OCI-LY3 (cell line): ENCODE measurements around the gene SELENOT.
"Not testable (repeated sequence)": the region's sequence is repeated elsewhere in the genome, so short reads cannot be mapped to it uniquely, and the experiment has no call there.

ENCODE experiments used
- H2AFZ ChIP-seq: fragments of 200-600, 300-600 bp; shearing (Covaris generic); 2 replicates; pipeline ENCODE4 v1.6.0; 2014; ENCODE audit warnings: antibody characterized with exemption, low read depth, low read length
- H3K27ac ChIP-seq: fragments of 200-600, 300-600 bp; sonication (generic); 2 replicates; pipeline ENCODE4 v1.5.1; 2014; ENCODE audit warnings: mild to moderate bottlenecking, low read length, moderate library complexity, mixed read lengths
- H3K27me3 ChIP-seq: fragments of 200-600, 300-600 bp; sonication (generic); 2 replicates; pipeline ENCODE4 v1.6.1; 2014; ENCODE audit warnings: low read depth, low read length, mixed read lengths
- H3K36me3 ChIP-seq: fragments of 200-600, 300-600 bp; sonication (generic); replicated peaks from 2 replicates; pipeline ENCODE3; 2014; ENCODE audit warnings: low read depth, low read length, mixed read lengths
- H3K4me1 ChIP-seq: fragments of 300-600, 200-600 bp; sonication (generic); 2 replicates; pipeline ENCODE4 v1.6.1; 2014; ENCODE audit warnings: low read length, mixed read lengths
- H3K4me2 ChIP-seq: fragments of 200-600, 300-600 bp; sonication (generic); 2 replicates; pipeline ENCODE4 v1.6.1; 2014; ENCODE audit warnings: low read length, mixed read lengths
- H3K4me3 ChIP-seq: fragments of 300-600, 200-600 bp; sonication (generic); 2 replicates; pipeline ENCODE4 v1.5.1; 2014; ENCODE audit warnings: antibody characterized with exemption, mild to moderate bottlenecking, low read length, moderate library complexity
- H3K79me2 ChIP-seq: fragments of 300-600, 200-600 bp; shearing (Covaris generic); 2 replicates; pipeline ENCODE4 v1.6.1; 2014; ENCODE audit warnings: mild to moderate bottlenecking, low read length, mixed read lengths
- H3K9ac ChIP-seq: fragments of 300-600, 200-600 bp; shearing (Covaris generic); 2 replicates; pipeline ENCODE4 v1.6.0; 2014; ENCODE audit warnings: mild to moderate bottlenecking, low read length, moderate library complexity
- H3K9me3 ChIP-seq: fragments of 200-600, 300-600 bp; shearing (Covaris generic); 2 replicates; pipeline ENCODE4 v1.6.1; 2014; ENCODE audit warnings: low read length, mixed read lengths; ENCODE audit not compliant: insufficient read depth
- H4K20me1 ChIP-seq: fragments of 200-600, 300-600 bp; sonication (generic); 2 replicates; pipeline ENCODE4 v1.6.1; 2016; ENCODE audit warnings: low read length, mixed read lengths; ENCODE audit not compliant: insufficient read depth
- CTCF ChIP-seq: fragments of 200-600, 300-600 bp; sonication (generic); IDR thresholded peaks from 2 replicates; pipeline ENCODE4 v1.5.1; 2014; ENCODE audit warnings: antibody characterized with exemption, low read length, low read depth
- EZH2phosphoT487 ChIP-seq: fragments of 200-600 bp; shearing (Covaris generic); IDR thresholded peaks from 2 replicates; pipeline ENCODE4 v1.6.1; 2018; ENCODE audit warnings: antibody characterized with exemption, mixed run types, low read depth

The SELENOT gene

GRCh38 chr3:150613709-150614480, 10.8 kb downstream of the SELENOT start:
- H3K9ac ChIP-seq, result no peak overlapping the region
- H3K4me3 ChIP-seq, result no peak overlapping the region
- H4K20me1 ChIP-seq, result peaks cover 78% of the 10 kb centered on the region
- no peaks in the 10 kb centered on the region for H3K9me3 ChIP-seq
- peaks cover 83% of the 10 kb centered on the region for H3K79me2 ChIP-seq
- H3K27me3 ChIP-seq, result no peaks in the 10 kb centered on the region
- no peak overlapping the region for H3K27ac ChIP-seq
- H2AFZ ChIP-seq, result no peak overlapping the region
- no peak for TF ChIP-seq CTCF
- no peak for TF ChIP-seq EZH2phosphoT487
- peaks cover 40% of the 10 kb centered on the region for H3K36me3 ChIP-seq
- H3K4me1 ChIP-seq, result peaks cover 25% of the 10 kb centered on the region
- H3K4me2 ChIP-seq, result no peak overlapping the region

DNA sequence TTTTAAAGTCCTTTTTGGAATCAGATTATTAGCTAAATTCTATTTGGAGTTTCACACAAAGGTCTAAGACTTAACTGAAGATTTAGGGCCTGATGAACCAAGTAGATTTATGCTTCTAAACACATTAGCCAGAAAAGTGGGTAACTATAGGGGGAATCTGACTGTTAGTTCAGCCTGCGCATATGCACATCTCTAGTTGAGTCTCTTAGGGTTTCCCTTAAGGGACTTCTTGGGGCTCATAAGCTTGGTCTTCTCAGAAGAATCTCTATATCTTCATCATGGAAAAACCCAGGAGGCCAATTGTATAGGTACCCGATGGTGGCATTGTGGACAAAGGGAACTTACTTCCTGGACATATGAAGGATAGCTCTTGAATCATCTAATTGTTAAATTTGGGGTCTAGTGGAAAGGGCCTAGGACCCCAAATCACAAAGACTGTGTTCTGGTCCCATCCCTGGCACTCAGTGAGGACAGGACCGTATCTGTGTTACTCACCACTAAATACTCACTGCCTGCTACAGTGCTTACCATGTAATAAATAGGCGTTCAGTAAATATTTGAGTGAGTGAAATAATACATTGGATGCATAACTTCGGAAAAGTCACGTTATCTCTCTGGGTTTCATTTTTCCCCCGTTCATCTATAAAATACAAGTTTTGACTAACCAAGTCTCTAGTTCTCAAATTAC, 17.0 kb downstream of the SELENOT start:
- Histone ChIP-seq H3K9ac (no peak overlapping the region), H3K4me1 (no peaks in the 10 kb centered on the region; the same call in 1 of the 2 replicates), H3K4me2 (no peak overlapping the region), H4K20me1 (peaks cover 55% of the 10 kb centered on the region), H3K9me3 (no peaks in the 10 kb centered on the region), H3K4me3 (no peak overlapping the region), H2AFZ (no peak overlapping the region), H3K36me3 (peaks cover 18% of the 10 kb centered on the region), H3K27me3 (no peaks in the 10 kb centered on the region), H3K27ac (no peak overlapping the region), H3K79me2 (peaks cover 80% of the 10 kb centered on the region)
- TF ChIP-seq CTCF (no peak), EZH2phosphoT487 (no peak)

- H3K27me3 ChIP-seq, H3K4me3 ChIP-seq, H2AFZ ChIP-seq, H3K4me2 ChIP-seq, H3K27ac ChIP-seq, H3K4me1 ChIP-seq, H3K9me3 ChIP-seq, H3K9ac ChIP-seq: not testable (repeated sequence)
- Histone ChIP-seq H4K20me1 (peaks cover 45% of the 10 kb centered on the region), H3K79me2 (peaks cover 67% of the 10 kb centered on the region), H3K36me3 (peaks cover 29% of the 10 kb centered on the region)
Measured at GRCh38 chr3:150622955-150623354, 19.8 kb downstream of the SELENOT start.

GRCh38 chr3:150623945-150624344, 20.8 kb downstream of the SELENOT start:
- no peak overlapping the region for H3K4me3 ChIP-seq
- H2AFZ ChIP-seq, result no peak overlapping the region
- no peaks in the 10 kb centered on the region for H3K27me3 ChIP-seq
- H3K79me2 ChIP-seq, result peaks cover 57% of the 10 kb centered on the region
- H3K9ac ChIP-seq, result no peak overlapping the region
- H3K36me3 ChIP-seq, result peaks cover 26% of the 10 kb centered on the region
- H3K9me3 ChIP-seq, result no peaks in the 10 kb centered on the region
- H4K20me1 ChIP-seq, result peaks cover 35% of the 10 kb centered on the region
- no peak for TF ChIP-seq CTCF
- TF ChIP-seq EZH2phosphoT487, result no peak
- no peak overlapping the region for H3K27ac ChIP-seq
- no peak overlapping the region for H3K4me2 ChIP-seq
- no peaks in the 10 kb centered on the region; the same call in 1 of the 2 replicates for H3K4me1 ChIP-seq
